HCT116 (cell line): ENCODE measurements around the gene CCDC146. TPM values are rescaled to one million over a fixed set of nuclear protein-coding genes. Genes with fewer than 3 reads are reported as not detected.

Experiments used
- ATAC-seq: fragments of 200-7000 bp; cut with Tn5 transposase; 2 replicates; pipeline ENCODE4 v1.9.1; 2020; ENCODE audit warnings: mild to moderate bottlenecking, moderate library complexity
- BruUV-seq: library from RNA; stranded (reverse); fragments of 400-500 nt; replicated peaks from 2 replicates; lab custom pipeline; 2021; lab: Mats Ljungman, UMichigan
- CTCF ChIA-PET: fragments of 300-600 bp; sonication (Branson Sonifier 250); formaldehyde crosslinking; loops from one replicate; lab custom pipeline; 2021; ENCODE audit warnings: antibody characterized with exemption; lab: Charles Lee
- POLR2A ChIA-PET: fragments of 300-600, 350-600 bp; sonication (Branson Sonifier 250); formaldehyde crosslinking; loops from one replicate; lab custom pipeline; 2021; ENCODE audit warnings: antibody characterized with exemption; lab: Charles Lee
- RAD21 ChIA-PET, 2 experiments: fragments of 300-600 bp; sonication (Branson Sonifier 250); formaldehyde crosslinking; loops; one replicate each; lab custom pipeline; 2023; ENCODE audit warnings: low total read pairs in 2 of 2; ENCODE audit not compliant: uncharacterized antibody in 2 of 2, unreplicated experiment in 2 of 2, low non-redundant PET in 1 of 2; lab: Charles Lee
- DNase-seq: peaks from one replicate; pipeline ENCODE4 v3.0.0-alpha.2; 2010; ENCODE audit warnings: low read depth, low spot score
- H2AFZ ChIP-seq: fragments of 200-600 bp; shearing (Covaris generic), sonication (generic); 2 replicates; pipeline ENCODE4 v1.6.1; 2017; ENCODE audit warnings: low read depth, mixed run types, mixed read lengths, antibody characterized with exemption, low read length; ENCODE audit not compliant: poor library complexity, severe bottlenecking
- H3K27ac ChIP-seq: 2 replicates; pipeline ENCODE4 v1.5.1; 2012; ENCODE audit warnings: low read depth, low read length
- H3K27me3 ChIP-seq: fragments of 200-600 bp; sonication (generic); 2 replicates; pipeline ENCODE4 v1.6.1; 2016; ENCODE audit warnings: mixed run types, low read length, mixed read lengths; ENCODE audit not compliant: insufficient read depth
- H3K36me3 ChIP-seq, 2 experiments: fragments of 200-500 bp in 1 of 2; fragments of 200-600 bp in 1 of 2; sonication (Bioruptor generic) in 1 of 2; sonication (generic) in 1 of 2; 2 replicates each; pipeline versions ENCODE4 v1.5.1 to v1.6.1; 2014 to 2016; ENCODE audit warnings: low read length in 2 of 2, inconsistent platforms in 1 of 2, mixed read lengths in 1 of 2, mixed run types in 1 of 2; ENCODE audit not compliant: insufficient read depth in 2 of 2, control insufficient read depth in 1 of 2
- H3K4me1 ChIP-seq, 2 experiments: fragments of 200-600 bp in 1 of 2; sonication (generic) in 1 of 2; 2 replicates each; pipeline versions ENCODE4 v1.5.1 to v1.6.1; 2012 to 2017; ENCODE audit warnings: low read length in 2 of 2, inconsistent platforms in 1 of 2, mild to moderate bottlenecking in 1 of 2, mixed read lengths in 1 of 2, mixed run types in 1 of 2, moderate library complexity in 1 of 2; ENCODE audit not compliant: insufficient read depth in 2 of 2, control insufficient read depth in 1 of 2
- H3K4me2 ChIP-seq: fragments of 200-600 bp; sonication (generic); 2 replicates; pipeline ENCODE4 v1.6.1; 2017; ENCODE audit warnings: mixed run types, low read length, mixed read lengths
- H3K4me3 ChIP-seq, 2 experiments: fragments of 200-600 bp in 1 of 2; sonication (generic) in 1 of 2; replicated peaks in 1 of 2; 2 replicates each; pipeline ENCODE4 v1.5.1; 2011 to 2016; ENCODE audit warnings: low read length in 2 of 2, control low read depth in 1 of 2, low read depth in 1 of 2, mild to moderate bottlenecking in 1 of 2, mixed read lengths in 1 of 2, mixed run types in 1 of 2
- H3K79me2 ChIP-seq: fragments of 200-600 bp; sonication (generic); 2 replicates; pipeline ENCODE4 v1.6.1; 2017; ENCODE audit warnings: mild to moderate bottlenecking, mixed run types, low read length, moderate library complexity, mixed read lengths; ENCODE audit not compliant: insufficient read depth
- H3K9ac ChIP-seq: fragments of 200-600 bp; sonication (generic); 2 replicates; pipeline ENCODE4 v1.6.1; 2016; ENCODE audit warnings: low read length, mixed read lengths
- H3K9me2 ChIP-seq: fragments of 200-600 bp; sonication (generic), shearing (Covaris generic); 2 replicates; pipeline ENCODE4 v1.6.1; 2017; ENCODE audit warnings: mixed run types, mild to moderate bottlenecking, moderate library complexity; ENCODE audit not compliant: insufficient read depth
- H3K9me3 ChIP-seq, 2 experiments: fragments of 200-500 bp in 1 of 2; fragments of 200-600 bp in 1 of 2; sonication (Bioruptor generic) in 1 of 2; sonication (generic) in 1 of 2; 2 replicates each; pipeline ENCODE4 v1.6.1; 2014 to 2017; ENCODE audit warnings: low read length in 2 of 2, mixed read lengths in 2 of 2, inconsistent platforms in 1 of 2, low read depth in 1 of 2, mild to moderate bottlenecking in 1 of 2, mixed run types in 1 of 2, moderate library complexity in 1 of 2; ENCODE audit not compliant: control insufficient read depth in 1 of 2, insufficient read depth in 1 of 2
- H4K20me1 ChIP-seq: fragments of 200-600 bp; sonication (generic), shearing (Covaris generic); 2 replicates; pipeline ENCODE4 v1.6.1; 2017; ENCODE audit warnings: mixed run types, mild to moderate bottlenecking, moderate library complexity; ENCODE audit not compliant: insufficient read depth
- CBX3 ChIP-seq: IDR thresholded peaks from 2 replicates; pipeline ENCODE4 v1.6.1; 2012; ENCODE audit warnings: low read depth
- CEBPB ChIP-seq: IDR thresholded peaks from 2 replicates; pipeline ENCODE4 v1.6.1; 2012; ENCODE audit warnings: low read depth
- EGR1 ChIP-seq: IDR thresholded peaks from 2 replicates; pipeline ENCODE4 v1.6.1; 2012; ENCODE audit warnings: low read depth
- ELF1 ChIP-seq: IDR thresholded peaks from 2 replicates; pipeline ENCODE4 v1.6.1; 2012; ENCODE audit warnings: low read depth, borderline replicate concordance
- EZH2 ChIP-seq: fragments of 200-600 bp; sonication (generic); IDR thresholded peaks from 2 replicates; pipeline ENCODE4 v1.6.1; 2017; ENCODE audit warnings: antibody characterized with exemption, mixed run types
- JUND ChIP-seq: IDR thresholded peaks from 2 replicates; pipeline ENCODE4 v1.6.1; 2012
- POLR2A ChIP-seq: IDR thresholded peaks from 2 replicates; pipeline ENCODE4 v1.7.0; 2011; ENCODE audit warnings: borderline replicate concordance; ENCODE audit not compliant: insufficient read depth, insufficient read length; ENCODE audit errors: extremely low read depth
- POLR2AphosphoS5 ChIP-seq: IDR thresholded peaks from 2 replicates; pipeline ENCODE4 v1.6.1; 2011; ENCODE audit warnings: mild to moderate bottlenecking, low read depth, low read length, moderate library complexity
- RAD21 ChIP-seq: IDR thresholded peaks from 2 replicates; pipeline ENCODE4 v1.6.1; 2012; ENCODE audit warnings: low read depth, mild to moderate bottlenecking
- SIN3A ChIP-seq: IDR thresholded peaks from 2 replicates; pipeline ENCODE4 v1.6.1; 2012; ENCODE audit warnings: low read depth
- TCF7L2 ChIP-seq: IDR thresholded peaks from 2 replicates; pipeline ENCODE4 v1.7.0; 2011; ENCODE audit warnings: borderline replicate concordance, inconsistent platforms; ENCODE audit not compliant: insufficient read depth, insufficient read length; ENCODE audit errors: extremely low read depth
- YY1 ChIP-seq: IDR thresholded peaks from 2 replicates; pipeline ENCODE4 v1.6.1; 2011; ENCODE audit warnings: low read length, low read depth, moderate library complexity, mild to moderate bottlenecking; ENCODE audit not compliant: insufficient replicate concordance; ENCODE audit errors: extremely low read depth
- ZBTB33 ChIP-seq: IDR thresholded peaks from 2 replicates; pipeline ENCODE4 v1.6.1; 2011; ENCODE audit warnings: mild to moderate bottlenecking, low read length, moderate library complexity; ENCODE audit not compliant: insufficient replicate concordance; ENCODE audit errors: extremely low read depth
- ZNF274 ChIP-seq: fragments of 200-500 bp; sonication (Bioruptor generic); IDR thresholded peaks from 2 replicates; pipeline ENCODE4 v1.6.1; 2014; ENCODE audit warnings: mild to moderate bottlenecking, low read depth, low read length, inconsistent platforms
- intact Hi-C: fragments of 100-400 bp; cut with micrococcal nuclease; formaldehyde crosslinking; loops from 2 replicates; pipeline ENCODE4 v1.10.0; 2022
- total RNA-seq: library from RNA; stranded (reverse); gene quantifications from one replicate; pipeline ENCODE4 v1.2.1, GENCODE V29; 2021; ENCODE audit not compliant: unreplicated experiment
- TF ChIP-seq, protein P1 (sequence below): IDR thresholded peaks from 2 replicates; pipeline ENCODE4 v1.6.1; 2012

Gene CCDC146
- total RNA-seq, 1 experiment from 2014 or later = 6.3 TPM

DNA sequence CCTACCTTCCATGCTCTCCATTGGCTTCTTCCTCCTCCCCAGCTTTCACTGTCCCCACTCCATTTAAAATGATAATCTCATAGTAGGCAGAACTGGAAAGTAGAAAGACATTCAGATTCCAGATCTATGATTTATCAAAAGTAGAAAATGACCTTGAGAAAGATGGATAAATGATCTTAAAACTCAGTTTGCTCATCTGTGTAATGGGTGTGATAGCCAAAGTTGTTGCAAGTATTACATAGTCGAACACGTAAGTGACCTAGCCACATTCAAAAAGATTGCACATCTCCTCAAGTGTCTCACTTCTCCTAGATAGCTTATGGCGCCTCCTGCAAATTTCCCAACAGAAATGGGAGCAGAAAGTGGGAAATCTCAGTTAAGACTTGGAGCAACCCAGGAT is 167.0 kb downstream of the CCDC146 start:
- Histone ChIP-seq H3K27ac (no peak overlapping the region), H3K36me3 (no peaks in the 10 kb centered on the region), H3K4me3 (no peak overlapping the region), H3K4me2 (no peak overlapping the region), H3K9ac (no peak overlapping the region), H2AFZ (no peak overlapping the region)
- no TSS peak for BruUV-seq
- CTCF ChIA-PET = no interaction called here
- POLR2A ChIA-PET = no interaction called here
- TF ChIP-seq EZH2 (no peak), JUND (no peak), ELF1 (no peak), SIN3A (no peak), RAD21 (no peak), ZNF274 (no peak), EGR1 (no peak), CBX3 (no peak), POLR2AphosphoS5 (no peak)
- TF ChIP-seq, all 23 proteins: peak for 0
- Histone ChIP-seq H3K4me1 (no peaks in the 10 kb centered on the region), H4K20me1 (no peaks in the 10 kb centered on the region), H3K9me2 (no peaks in the 10 kb centered on the region), H3K79me2 (no peaks in the 10 kb centered on the region), H3K9me3 (no peaks in the 10 kb centered on the region), H3K27me3 (no peaks in the 10 kb centered on the region)
- RAD21 ChIA-PET = no interaction called here
- ATAC-seq = no peak
- intact Hi-C loops = no loop called here
- DNase-seq = no peak

- H3K4me3 ChIP-seq = no peak overlapping the region
- TF ChIP-seq CEBPB (no peak), ELF1 (no peak), POLR2A (no peak), ZNF274 (no peak), TCF7L2 (no peak), YY1 (no peak), ZBTB33 (no peak), RAD21 (no peak), EGR1 (no peak), POLR2AphosphoS5 (no peak), SIN3A (no peak)
- TF ChIP-seq, protein P1, sequence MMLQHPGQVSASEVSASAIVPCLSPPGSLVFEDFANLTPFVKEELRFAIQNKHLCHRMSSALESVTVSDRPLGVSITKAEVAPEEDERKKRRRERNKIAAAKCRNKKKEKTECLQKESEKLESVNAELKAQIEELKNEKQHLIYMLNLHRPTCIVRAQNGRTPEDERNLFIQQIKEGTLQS = no peak
- H3K9me3 ChIP-seq = no peaks in the 10 kb centered on the region
- ATAC-seq = no peak
- H3K27me3 ChIP-seq = no peaks in the 10 kb centered on the region
- no peaks in the 10 kb centered on the region for H3K4me1 ChIP-seq
- H3K9me2 ChIP-seq = no peaks in the 10 kb centered on the region
- ChIA-PET POLR2A (no interaction called here), RAD21 (no interaction called here), CTCF (no interaction called here)
- H3K9ac ChIP-seq = no peak overlapping the region
- H3K27ac ChIP-seq = no peak overlapping the region
- no peak overlapping the region for H2AFZ ChIP-seq
- no peak for DNase-seq
- no peaks in the 10 kb centered on the region for H4K20me1 ChIP-seq
- no peaks in the 10 kb centered on the region for H3K79me2 ChIP-seq
- intact Hi-C loops = no loop called here
- no TSS peak for BruUV-seq
- no peak overlapping the region for H3K4me2 ChIP-seq
- no peaks in the 10 kb centered on the region for H3K36me3 ChIP-seq
Measured at GRCh38 chr7:77290425-77290824, 168.0 kb downstream of the CCDC146 start.
